GM19324 (cell line): ENCODE measurements around the gene ZMYM5.
"Not testable (repeated sequence)": the region's sequence is repeated elsewhere in the genome, so short reads cannot be mapped to it uniquely, and the experiment has no call there.

ENCODE experiments used
- ATAC-seq: cut with Tn5 transposase; IDR thresholded peaks from one replicate; pipeline ENCODE4 v1.9.1; 2021; ENCODE audit warnings: mild to moderate bottlenecking, moderate library complexity; ENCODE audit not compliant: unreplicated experiment, low FRiP score

The ZMYM5 gene

GRCh38 chr13:19834704-19835103, 28.7 kb downstream of the ZMYM5 start:
- ATAC-seq, result no peak

- ATAC-seq, result no peak
These were observed 40.8 kb downstream of the ZMYM5 start for GRCh38 chr13:19822673-19823072.

- ATAC-seq, result no peak
These were observed 45.1 kb downstream of the ZMYM5 start for GRCh38 chr13:19818223-19818842.

GRCh38 chr13:19817510-19818158, 45.8 kb downstream of the ZMYM5 start:
- ATAC-seq, result no peak

- ATAC-seq, result no peak
These were observed 46.3 kb downstream of the ZMYM5 start for GRCh38 chr13:19817106-19817505.

- not testable (repeated sequence) for ATAC-seq
These were observed 47.6 kb downstream of the ZMYM5 start for GRCh38 chr13:19815842-19816241.

GRCh38 chr13:19810996-19811881, 52.2 kb downstream of the ZMYM5 start:
- no peak for ATAC-seq

- no peak for ATAC-seq
These were observed 53.3 kb downstream of the ZMYM5 start for GRCh38 chr13:19810151-19810550.

- ATAC-seq, result no peak
These were observed 57.7 kb downstream of the ZMYM5 start for GRCh38 chr13:19805765-19806164.

GRCh38 chr13:19795956-19796355, 67.5 kb downstream of the ZMYM5 start:
- ATAC-seq, result no peak

GRCh38 chr13:19794631-19795030, 68.8 kb downstream of the ZMYM5 start:
- ATAC-seq, result no peak

GRCh38 chr13:19791953-19792537, 71.4 kb downstream of the ZMYM5 start:
- no peak for ATAC-seq

GRCh38 chr13:19782727-19783682, 80.4 kb downstream of the ZMYM5 start, which contains the start of gene PSPC1:
Gene PSPC1 (minus strand): TSS chr13:19782945. CDS start chr13:19782757, 188 bp downstream.
- peak; percentile 84 for ATAC-seq

GRCh38 chr13:19782049-19782726, 81.3 kb downstream of the ZMYM5 start:
- ATAC-seq, result peak; percentile 50

GRCh38 chr13:19781526-19781925, 81.9 kb downstream of the ZMYM5 start:
- no peak for ATAC-seq

GRCh38 chr13:19780753-19781418, 82.6 kb downstream of the ZMYM5 start:
- not testable (repeated sequence) for ATAC-seq
